Adipocyte (in vitro differentiated cells): ENCODE data around the gene GTF2F2.
"Not testable (repeated sequence)": the region's sequence is repeated elsewhere in the genome, so short reads cannot be mapped to it uniquely, and the experiment has no call there.

Experiments used
- DNase-seq: peaks from one replicate; pipeline ENCODE4 v3.0.0-alpha.2; 2015; ENCODE audit warnings: low read depth
- H3K27me3 ChIP-seq: replicated peaks from 2 replicates; pipeline ENCODE4 v1.7.0; 2013; ENCODE audit warnings: mild to moderate bottlenecking, low read length, moderate library complexity; ENCODE audit not compliant: control insufficient read depth, insufficient read depth
- H3K36me3 ChIP-seq: 2 replicates; pipeline ENCODE4 v1.7.0; 2013; ENCODE audit warnings: low read length, mild to moderate bottlenecking, moderate library complexity; ENCODE audit not compliant: control insufficient read depth, insufficient read depth, severe bottlenecking
- H3K4me1 ChIP-seq: 2 replicates; pipeline ENCODE4 v1.7.0; 2013; ENCODE audit warnings: mild to moderate bottlenecking, low read length, moderate library complexity; ENCODE audit not compliant: control insufficient read depth, insufficient read depth
- H3K4me3 ChIP-seq: 2 replicates; pipeline ENCODE4 v1.7.0; 2013; ENCODE audit warnings: mild to moderate bottlenecking, low read length, moderate library complexity
- H3K9ac ChIP-seq: 2 replicates; pipeline ENCODE4 v1.7.0; 2013; ENCODE audit warnings: mild to moderate bottlenecking, low read length, moderate library complexity
- H3K9me3 ChIP-seq: 2 replicates; pipeline ENCODE4 v1.7.0; 2013; ENCODE audit warnings: mild to moderate bottlenecking, low read length, moderate library complexity; ENCODE audit not compliant: control insufficient read depth

The GTF2F2 gene

DNA sequence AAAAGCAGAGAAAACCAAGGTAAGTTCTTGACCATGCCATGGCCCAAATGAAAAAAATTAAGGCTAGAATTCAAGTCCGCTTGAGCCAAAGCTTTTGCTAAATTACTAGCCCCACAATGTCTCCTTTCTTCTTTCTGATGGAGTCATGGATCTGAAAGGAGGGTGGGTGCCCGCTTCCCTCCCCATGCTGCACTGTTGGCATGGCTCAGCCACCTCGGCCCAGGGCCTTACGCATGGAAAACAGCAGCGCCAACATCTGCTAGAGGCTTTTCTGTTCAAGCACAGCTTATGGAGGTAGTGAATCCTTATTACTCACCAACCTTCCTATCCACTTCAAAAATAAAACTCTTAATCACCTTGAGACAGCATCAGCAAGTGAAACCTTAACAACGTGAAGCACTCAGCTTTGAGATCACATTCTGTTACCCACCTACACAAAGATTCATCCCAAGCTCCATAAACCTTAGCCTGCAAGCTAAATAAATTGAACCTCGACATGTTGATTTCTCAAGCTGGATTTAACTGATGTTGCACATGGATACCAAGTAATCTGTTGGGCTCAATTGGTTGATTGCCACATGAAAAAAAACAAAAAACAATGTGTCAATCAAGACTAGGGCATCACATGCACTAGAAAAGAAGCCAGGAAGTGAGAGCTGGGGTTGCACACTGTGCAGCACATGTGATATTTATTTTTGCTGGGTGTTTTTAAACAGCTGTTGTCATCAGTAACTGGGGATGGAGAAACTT, 177.3 kb downstream of the GTF2F2 start:
- Histone ChIP-seq H3K4me3 (no peak overlapping the region), H3K36me3 (no peaks in the 10 kb centered on the region), H3K4me1 (no peaks in the 10 kb centered on the region), H3K9me3 (no peaks in the 10 kb centered on the region), H3K27me3 (no peaks in the 10 kb centered on the region), H3K9ac (no peak overlapping the region)
- no peak for DNase-seq

DNA sequence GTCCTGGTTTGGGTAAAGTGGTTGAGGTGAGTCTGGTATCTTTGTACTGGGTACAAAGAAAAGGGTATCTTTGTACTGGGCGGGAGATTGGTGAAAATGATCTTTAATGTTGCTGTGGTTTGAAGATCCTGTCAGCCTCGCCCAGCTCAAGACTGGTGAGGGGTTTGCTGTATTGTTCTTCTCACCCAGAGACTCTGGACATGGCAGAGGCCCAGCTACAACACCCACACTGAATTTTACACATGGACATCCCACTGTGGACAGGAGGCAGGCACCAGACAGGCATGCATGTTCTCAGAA, 177.8 kb downstream of the GTF2F2 start:
- Histone ChIP-seq H3K9ac (no peak overlapping the region), H3K9me3 (no peaks in the 10 kb centered on the region), H3K4me1 (no peaks in the 10 kb centered on the region), H3K36me3 (no peaks in the 10 kb centered on the region), H3K27me3 (no peaks in the 10 kb centered on the region), H3K4me3 (no peak overlapping the region)
- no peak for DNase-seq

DNA sequence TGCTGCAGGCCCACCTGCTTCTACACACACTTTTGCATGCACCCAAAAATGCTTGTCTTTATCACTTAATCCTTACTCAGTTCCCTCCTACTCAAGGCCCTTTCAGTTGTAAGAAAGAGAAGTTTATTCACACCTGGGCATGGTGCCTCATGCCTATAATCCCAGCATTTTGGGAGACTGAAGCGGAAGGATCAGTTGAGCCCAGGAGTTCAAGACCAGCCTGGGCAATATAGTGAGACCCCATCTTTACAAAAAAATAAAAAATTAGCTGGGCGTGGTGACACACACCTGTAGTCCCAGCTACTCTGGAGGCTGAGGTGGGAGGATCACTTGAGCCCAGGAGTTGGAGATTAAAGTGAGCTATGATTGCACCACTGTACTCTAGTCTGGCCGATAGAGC, 178.2 kb downstream of the GTF2F2 start:
- not testable (repeated sequence) for H3K27me3 ChIP-seq, H3K4me3 ChIP-seq, H3K9me3 ChIP-seq

DNA sequence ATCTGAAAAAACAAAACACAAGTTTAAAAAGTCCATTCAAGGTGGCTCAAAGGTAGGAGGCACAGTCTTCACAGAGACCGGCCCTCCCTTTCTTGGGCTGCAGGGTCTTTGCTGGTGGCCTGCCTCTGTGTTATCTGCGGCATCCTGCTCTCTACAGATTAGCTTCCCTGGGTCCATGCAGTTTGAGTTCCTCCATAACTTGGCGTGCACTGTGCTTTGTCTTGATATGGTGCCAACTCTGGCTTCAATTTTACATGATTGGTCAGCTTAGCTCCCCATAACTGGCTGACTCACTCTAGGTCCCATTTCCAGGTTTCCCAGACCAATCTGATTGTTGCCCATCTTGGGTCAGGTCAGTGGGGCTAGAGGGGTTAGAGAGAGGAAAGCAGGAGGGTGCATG, 178.9 kb downstream of the GTF2F2 start:
- H3K4me3 ChIP-seq = no peak overlapping the region
- no peaks in the 10 kb centered on the region for H3K36me3 ChIP-seq
- no peak overlapping the region for H3K9ac ChIP-seq
- no peaks in the 10 kb centered on the region for H3K9me3 ChIP-seq
- no peaks in the 10 kb centered on the region for H3K27me3 ChIP-seq
- DNase-seq = no peak
- H3K4me1 ChIP-seq = no peaks in the 10 kb centered on the region

More for the DNA sequence above, 178.2 kb downstream of the GTF2F2 start:
- not testable (repeated sequence) for H3K4me1 ChIP-seq, H3K9ac ChIP-seq, DNase-seq, H3K36me3 ChIP-seq

DNA sequence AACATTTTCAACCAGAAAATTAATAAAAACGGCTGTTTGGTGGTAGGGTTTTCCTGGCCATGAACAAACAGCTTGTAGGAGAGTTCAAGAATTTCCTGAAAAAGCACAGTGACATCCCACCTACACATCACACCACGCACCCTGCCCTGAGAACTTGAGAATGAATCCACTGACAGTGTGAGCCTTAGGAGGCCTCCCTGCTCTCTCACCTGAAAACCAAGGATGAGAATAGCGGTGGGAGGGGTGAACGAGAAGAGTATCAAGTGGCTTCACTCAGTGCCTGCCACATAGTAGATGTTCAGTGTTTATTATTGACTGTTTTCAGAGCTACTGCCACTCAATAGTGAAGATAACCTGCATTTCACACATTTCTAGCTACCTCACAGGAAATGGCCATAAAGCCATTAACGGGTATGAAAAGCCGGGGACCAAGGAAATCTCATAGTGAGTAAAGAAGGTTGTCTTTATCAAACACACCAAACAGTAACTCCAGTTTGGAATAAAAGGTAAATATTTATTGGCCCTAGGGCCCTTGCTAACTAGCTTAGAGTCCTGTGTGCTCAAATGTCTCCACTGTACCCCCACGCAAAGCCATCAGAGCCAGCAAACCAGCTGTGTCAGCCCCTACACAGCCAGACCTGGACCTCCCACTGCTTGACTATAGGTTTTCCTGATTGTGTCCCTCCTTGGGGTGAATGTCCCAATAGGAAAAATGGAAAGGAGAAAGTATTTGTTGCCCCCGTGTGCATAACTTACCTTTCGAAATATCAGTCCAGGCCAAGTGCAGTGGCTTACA, 180.1 kb downstream of the GTF2F2 start:
- Histone ChIP-seq H3K4me3 (no peak overlapping the region), H3K9me3 (no peaks in the 10 kb centered on the region), H3K36me3 (no peaks in the 10 kb centered on the region), H3K27me3 (no peaks in the 10 kb centered on the region), H3K9ac (no peak overlapping the region), H3K4me1 (no peaks in the 10 kb centered on the region)
- no peak for DNase-seq

DNA sequence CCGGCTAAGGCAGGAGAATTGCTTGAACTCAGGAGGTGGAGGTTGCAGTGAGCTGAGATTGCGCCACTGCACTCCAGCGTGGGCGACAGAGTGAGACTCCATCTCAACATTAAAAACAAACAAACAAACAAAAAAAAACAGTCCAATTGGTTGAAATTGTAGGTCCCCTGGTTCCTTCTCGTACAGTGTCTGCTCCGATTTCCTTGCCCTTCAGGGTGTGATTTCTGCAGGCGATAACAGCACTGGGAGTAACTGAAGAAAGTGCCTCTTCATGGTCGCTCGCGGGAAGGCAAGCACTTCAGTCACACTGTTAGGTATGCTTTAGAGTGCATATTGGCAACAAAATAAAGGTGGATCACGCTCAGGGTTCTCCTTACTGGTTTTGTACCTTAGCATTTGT, 181.0 kb downstream of the GTF2F2 start:
- Histone ChIP-seq H3K27me3 (no peaks in the 10 kb centered on the region), H3K4me1 (no peaks in the 10 kb centered on the region), H3K4me3 (no peak overlapping the region), H3K9me3 (no peaks in the 10 kb centered on the region), H3K36me3 (no peaks in the 10 kb centered on the region), H3K9ac (no peak overlapping the region)
- no peak for DNase-seq

DNA sequence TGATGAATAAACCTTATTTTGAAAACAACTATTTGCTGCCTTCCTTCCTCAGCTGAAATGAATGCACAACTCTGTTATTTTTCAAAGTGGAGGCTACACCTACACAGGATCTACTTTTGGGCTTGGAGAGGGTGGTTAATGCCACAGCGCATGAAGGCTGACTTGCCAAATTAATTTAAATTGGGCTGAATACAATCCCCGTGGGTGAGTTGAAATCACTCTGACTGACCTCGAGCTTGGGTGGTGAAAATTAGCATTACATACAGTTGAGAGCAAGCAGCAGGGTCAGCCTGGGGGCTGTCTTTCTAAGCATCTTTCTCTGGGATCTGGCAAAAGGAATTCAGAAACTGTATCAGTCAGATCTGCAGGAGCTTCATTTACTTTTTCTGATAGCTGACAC, 182.2 kb downstream of the GTF2F2 start:
- Histone ChIP-seq H3K36me3 (no peaks in the 10 kb centered on the region), H3K9me3 (no peaks in the 10 kb centered on the region), H3K27me3 (no peaks in the 10 kb centered on the region), H3K4me3 (no peak overlapping the region), H3K9ac (no peak overlapping the region), H3K4me1 (no peaks in the 10 kb centered on the region)
- DNase-seq = no peak

DNA sequence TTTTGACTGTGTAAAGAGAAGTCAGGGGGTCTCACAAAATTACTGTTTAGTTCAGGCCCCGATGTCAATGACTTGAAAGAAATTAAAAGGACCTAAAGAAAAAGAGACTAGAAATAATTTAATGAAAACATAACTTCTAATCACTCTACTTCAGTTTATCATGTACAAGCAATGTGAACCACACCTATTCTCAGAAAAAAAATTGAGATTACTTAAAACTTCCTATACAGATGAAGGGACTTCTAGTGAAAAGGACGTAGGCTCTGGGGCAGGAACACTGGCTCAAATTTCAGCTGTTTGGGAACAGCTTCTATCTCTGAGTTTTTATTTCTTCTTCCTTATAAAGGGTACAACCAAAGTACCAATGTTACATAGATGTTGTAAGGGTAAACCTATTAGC, 182.7 kb downstream of the GTF2F2 start:
- H3K27me3 ChIP-seq = no peaks in the 10 kb centered on the region
- no peaks in the 10 kb centered on the region for H3K4me1 ChIP-seq
- H3K4me3 ChIP-seq = no peak overlapping the region
- H3K9ac ChIP-seq = no peak overlapping the region
- DNase-seq = no peak
- H3K36me3 ChIP-seq = no peaks in the 10 kb centered on the region
- H3K9me3 ChIP-seq = no peaks in the 10 kb centered on the region

DNA sequence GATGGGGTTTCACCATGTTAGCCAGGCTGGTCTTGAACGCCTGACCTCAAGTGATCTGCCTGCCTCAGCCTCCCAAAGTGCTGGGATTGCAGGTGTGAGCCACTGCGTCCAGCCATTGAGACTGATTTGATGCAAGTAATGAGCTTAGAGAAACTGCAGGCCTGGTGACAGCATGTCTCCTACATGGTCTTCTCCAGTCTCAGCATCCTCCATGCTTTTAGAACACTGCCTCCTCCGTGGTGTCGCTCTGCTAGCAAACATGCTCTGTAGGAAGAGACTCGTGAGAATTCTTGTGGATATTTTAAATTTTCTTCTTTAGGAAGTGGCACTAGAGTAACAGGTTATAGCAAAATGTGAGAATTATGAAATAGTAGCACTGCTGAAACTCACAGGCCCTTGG, 183.6 kb downstream of the GTF2F2 start:
- Histone ChIP-seq H3K9ac (no peak overlapping the region), H3K4me3 (no peak overlapping the region), H3K27me3 (no peaks in the 10 kb centered on the region), H3K9me3 (no peaks in the 10 kb centered on the region), H3K4me1 (no peaks in the 10 kb centered on the region), H3K36me3 (no peaks in the 10 kb centered on the region)
- no peak for DNase-seq

DNA sequence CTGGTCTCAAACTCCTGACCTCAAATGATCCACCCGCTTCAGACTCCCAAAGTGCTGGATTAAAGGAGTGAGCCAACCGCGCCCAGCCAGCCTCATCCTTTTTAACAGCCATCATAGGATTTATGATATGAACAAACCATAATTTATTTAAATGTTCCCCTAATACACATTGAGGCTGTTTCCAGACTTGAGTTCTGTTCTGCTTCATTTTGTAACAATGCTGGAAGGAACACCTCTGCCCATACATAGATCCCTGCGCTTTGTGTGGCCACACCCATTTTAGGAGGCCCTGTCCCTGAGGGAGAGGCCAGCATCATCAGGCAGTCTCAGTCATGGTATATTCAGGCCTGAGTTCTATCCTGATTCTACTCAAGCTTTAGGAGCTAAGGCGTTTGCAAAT, 184.8 kb downstream of the GTF2F2 start:
- DNase-seq = no peak
- Histone ChIP-seq H3K9me3 (no peaks in the 10 kb centered on the region), H3K4me1 (no peaks in the 10 kb centered on the region), H3K4me3 (no peak overlapping the region), H3K27me3 (peaks cover under 1% of the 10 kb centered on the region), H3K9ac (no peak overlapping the region), H3K36me3 (no peaks in the 10 kb centered on the region)

DNA sequence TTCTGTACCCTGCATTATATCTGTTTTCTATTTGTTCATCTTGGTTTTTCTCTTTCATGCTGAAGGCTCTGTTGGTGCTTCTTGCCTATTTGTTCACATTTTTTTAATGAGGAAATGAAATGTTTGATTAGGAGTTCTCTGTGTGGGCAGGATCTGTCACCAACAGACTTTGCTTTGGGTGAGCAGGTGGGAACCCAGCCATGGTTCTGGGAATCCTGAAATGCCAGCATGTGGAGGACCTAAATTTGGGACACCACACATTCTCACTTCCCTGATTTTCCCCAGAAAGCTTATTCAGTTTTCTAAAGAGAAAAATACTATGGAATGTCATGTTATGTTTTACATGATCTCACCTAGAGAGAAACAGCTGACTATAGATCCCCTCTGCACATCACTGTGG, 186.7 kb downstream of the GTF2F2 start:
- no peak overlapping the region for H3K9ac ChIP-seq
- DNase-seq = no peak
- peaks cover 10% of the 10 kb centered on the region for H3K27me3 ChIP-seq
- no peaks in the 10 kb centered on the region for H3K36me3 ChIP-seq
- H3K9me3 ChIP-seq = no peaks in the 10 kb centered on the region
- no peak overlapping the region for H3K4me3 ChIP-seq
- H3K4me1 ChIP-seq = peaks cover 6% of the 10 kb centered on the region
